HepG2 (cell line): ENCODE results near the gene MPST. TPM values are rescaled to one million over a fixed set of nuclear protein-coding genes. Genes with fewer than 3 reads are reported as not detected.
A peak's percentile ranks its signal among the peaks of the same experiment; 100 is the strongest.

Experiments used
- HDAC2 ChIP-seq: sonication (generic); formaldehyde crosslinking; IDR thresholded peaks from 2 replicates; pipeline ENCODE4 v1.4.0; 2020; ENCODE audit warnings: missing genetic modification reagents
- KIAA2018 ChIP-seq: sonication (generic); formaldehyde crosslinking; IDR thresholded peaks from 2 replicates; pipeline ENCODE4 v1.5.0; 2020; ENCODE audit warnings: mild to moderate bottlenecking, missing genetic modification reagents, borderline replicate concordance
- RAD21 ChIP-seq: fragments of 450-650 bp; formaldehyde crosslinking; IDR thresholded peaks from 2 replicates; pipeline ENCODE4 v1.5.0; 2020; ENCODE audit warnings: mild to moderate bottlenecking
- polyA plus RNA-seq, 8 experiments: library from polyadenylated mRNA; depleted of rRNA in 3 of 8; stranded (reverse) in 7 of 8; unstranded in 1 of 8; fragments of >200 nt; fragmentation: Illumina TruSeq in 4 of 8; extraction: Trizol in 4 of 8; gene quantifications; 2 replicates each; pipeline versions ENCODE4 v1.2.1 to v1.2.3, GENCODE V29; 2011 to 2016; ENCODE audit warnings: low read depth in 4 of 8, missing spikeins in 1 of 8, mixed read lengths in 1 of 8; ENCODE audit not compliant: insufficient read depth in 1 of 8
- total RNA-seq, 5 experiments: library from RNA; depleted of rRNA; stranded (reverse); fragments of >200 nt; fragmentation: Illumina TruSeq; extraction: Trizol; gene quantifications; 2 replicates each; pipeline ENCODE4 v1.2.3, GENCODE V29; 2016; ENCODE audit warnings: low read depth in 1 of 5

MPST gene
- total and polyA plus RNA-seq, 2 of the 13 experiments (the other 11 are each of a cell fraction or from before 2014, with no cell fraction given) = 133 to 141 TPM

DNA sequence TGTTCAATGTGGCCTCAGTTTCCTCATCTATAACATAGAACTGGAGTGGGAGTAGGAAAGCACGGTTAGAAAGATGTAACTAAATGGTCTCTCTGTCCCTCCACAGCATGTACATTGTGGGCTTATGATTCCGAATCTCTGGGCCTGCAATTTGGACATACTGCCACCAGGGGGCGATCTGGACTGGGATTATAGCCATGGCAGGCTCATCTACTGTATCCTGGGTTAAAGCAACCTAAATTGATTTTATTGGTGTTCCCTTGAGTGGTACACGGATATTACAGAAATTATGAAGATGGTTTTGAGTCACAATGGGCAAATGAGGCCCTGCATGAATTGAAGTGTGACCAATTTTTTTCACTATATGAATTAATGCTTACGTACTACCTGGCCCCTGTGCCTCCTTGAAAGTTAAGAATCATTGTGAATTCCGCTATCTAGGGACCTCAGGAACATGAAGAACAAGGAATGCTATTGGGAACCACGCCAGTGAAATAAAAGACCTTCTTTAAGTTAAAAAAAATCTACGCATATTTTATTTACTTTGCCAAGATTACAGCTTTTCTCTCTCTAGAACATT is 33.2 kb upstream of the MPST start (continued):
- TF ChIP-seq KIAA2018 (CRISPR knock-in tag) (no peak), RAD21 (CRISPR knock-in tag) (0 out of 2 replicates have a peak, but pooled peaks have one; percentile 19), HDAC2 (CRISPR knock-in tag) (no peak)
- TF ChIP-seq, all 625 proteins: peak for 4
